Measurements from ENCODE around the gene FAM131C.

FAM131C gene

DNA sequence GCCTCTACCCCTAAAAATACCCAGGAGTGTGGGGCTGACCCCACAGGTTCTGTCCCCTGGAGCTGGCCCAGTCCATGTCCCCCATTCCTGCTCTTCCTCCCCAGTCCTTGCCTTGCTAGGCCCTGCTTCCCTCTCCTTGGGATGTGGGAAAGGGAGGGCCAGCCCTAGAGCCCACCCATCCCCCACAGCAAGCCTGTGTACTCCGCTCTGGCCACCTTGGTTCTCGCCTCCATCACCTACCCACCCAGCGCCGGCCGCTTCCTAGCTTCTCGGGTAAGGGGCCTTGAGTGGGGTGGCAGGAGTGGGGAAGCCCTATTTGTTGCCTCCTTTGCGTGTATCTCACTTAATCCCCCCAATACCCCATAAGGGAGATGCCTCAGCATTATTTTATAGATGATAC is 23.1 kb downstream of the FAM131C start:
- H2AFZ ChIP-seq (ENCODE audit: low read depth, low read length) = no peak overlapping the region
- no peaks in the 10 kb centered on the region for H3K36me3 ChIP-seq (replicated peaks; ENCODE audit: low read depth, low read length)
- no peak overlapping the region for H3K27ac ChIP-seq (ENCODE audit: low read length)
- no peaks in the 10 kb centered on the region for H3K4me1 ChIP-seq (ENCODE audit: low read length)
- H3K27me3 ChIP-seq (ENCODE audit: low read depth, low read length) = no peaks in the 10 kb centered on the region
- H3K9me3 ChIP-seq (ENCODE audit: insufficient read depth, low read length) = no peaks in the 10 kb centered on the region
- H3K4me3 ChIP-seq (ENCODE audit: low read length) = no peak overlapping the region
- TF ChIP-seq, protein P1, sequence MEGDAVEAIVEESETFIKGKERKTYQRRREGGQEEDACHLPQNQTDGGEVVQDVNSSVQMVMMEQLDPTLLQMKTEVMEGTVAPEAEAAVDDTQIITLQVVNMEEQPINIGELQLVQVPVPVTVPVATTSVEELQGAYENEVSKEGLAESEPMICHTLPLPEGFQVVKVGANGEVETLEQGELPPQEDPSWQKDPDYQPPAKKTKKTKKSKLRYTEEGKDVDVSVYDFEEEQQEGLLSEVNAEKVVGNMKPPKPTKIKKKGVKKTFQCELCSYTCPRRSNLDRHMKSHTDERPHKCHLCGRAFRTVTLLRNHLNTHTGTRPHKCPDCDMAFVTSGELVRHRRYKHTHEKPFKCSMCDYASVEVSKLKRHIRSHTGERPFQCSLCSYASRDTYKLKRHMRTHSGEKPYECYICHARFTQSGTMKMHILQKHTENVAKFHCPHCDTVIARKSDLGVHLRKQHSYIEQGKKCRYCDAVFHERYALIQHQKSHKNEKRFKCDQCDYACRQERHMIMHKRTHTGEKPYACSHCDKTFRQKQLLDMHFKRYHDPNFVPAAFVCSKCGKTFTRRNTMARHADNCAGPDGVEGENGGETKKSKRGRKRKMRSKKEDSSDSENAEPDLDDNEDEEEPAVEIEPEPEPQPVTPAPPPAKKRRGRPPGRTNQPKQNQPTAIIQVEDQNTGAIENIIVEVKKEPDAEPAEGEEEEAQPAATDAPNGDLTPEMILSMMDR (IDR thresholded peaks at IDR 0.05; ENCODE audit: low read depth, low read length) = no peak
- TF ChIP-seq EZH2phosphoT487 (IDR thresholded peaks at IDR 0.05; ENCODE audit: low read depth) = no peak
- no peaks in the 10 kb centered on the region for H3K79me2 ChIP-seq (ENCODE audit: low read length)
- no peak overlapping the region for H3K4me2 ChIP-seq (ENCODE audit: low read length)
- no peaks in the 10 kb centered on the region for H4K20me1 ChIP-seq (ENCODE audit: insufficient read depth, low read length)
- no peak overlapping the region for H3K9ac ChIP-seq (ENCODE audit: low read length)

DNA sequence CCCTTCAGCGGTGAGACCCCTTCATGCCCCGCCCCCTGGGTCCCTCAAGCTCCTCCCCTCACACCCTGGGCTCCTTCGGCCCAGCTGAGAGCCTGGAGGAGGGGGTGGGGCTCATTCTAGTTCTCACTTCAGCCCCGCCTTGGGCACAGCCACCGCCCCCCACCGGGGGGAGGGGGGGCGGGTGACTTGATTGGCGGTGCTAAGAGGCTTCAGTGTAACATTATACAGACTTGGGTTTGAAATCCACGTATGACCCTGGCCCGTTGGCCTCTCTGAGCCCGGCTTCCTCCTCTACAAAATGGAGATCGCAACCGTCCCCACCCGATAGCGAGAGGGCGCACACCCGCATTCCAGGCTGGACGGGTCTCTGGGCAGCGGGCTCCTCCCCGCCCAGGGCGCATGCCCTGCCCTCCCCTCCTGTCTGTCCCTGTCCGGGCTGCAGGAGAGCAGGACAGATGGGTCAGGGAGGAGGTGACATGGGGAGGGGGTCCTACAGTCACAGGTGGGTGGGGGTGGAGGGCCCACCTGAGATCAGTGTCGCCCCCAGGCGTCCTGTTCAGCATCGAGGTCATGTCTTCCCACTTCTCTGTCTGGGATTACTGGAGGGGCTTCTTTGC is 24.8 kb downstream of the FAM131C start:
- no peak overlapping the region for H3K27ac ChIP-seq (ENCODE audit: low read length)
- H3K4me3 ChIP-seq (ENCODE audit: low read length) = no peak overlapping the region
- H4K20me1 ChIP-seq (ENCODE audit: insufficient read depth, low read length) = no peaks in the 10 kb centered on the region
- H3K9ac ChIP-seq (ENCODE audit: low read length) = no peak overlapping the region
- H3K4me2 ChIP-seq (ENCODE audit: low read length) = no peak overlapping the region
- H3K36me3 ChIP-seq (replicated peaks; ENCODE audit: low read depth, low read length) = no peaks in the 10 kb centered on the region
- TF ChIP-seq, protein P1 (IDR thresholded peaks at IDR 0.05; ENCODE audit: low read depth, low read length) = no peak
- TF ChIP-seq EZH2phosphoT487 (IDR thresholded peaks at IDR 0.05; ENCODE audit: low read depth) = no peak
- H3K4me1 ChIP-seq (ENCODE audit: low read length) = no peaks in the 10 kb centered on the region
- H3K27me3 ChIP-seq (ENCODE audit: low read depth, low read length) = no peaks in the 10 kb centered on the region
- H3K79me2 ChIP-seq (ENCODE audit: low read length) = no peaks in the 10 kb centered on the region
- H2AFZ ChIP-seq (ENCODE audit: low read depth, low read length) = no peak overlapping the region
- H3K9me3 ChIP-seq (ENCODE audit: insufficient read depth, low read length) = no peaks in the 10 kb centered on the region

DNA sequence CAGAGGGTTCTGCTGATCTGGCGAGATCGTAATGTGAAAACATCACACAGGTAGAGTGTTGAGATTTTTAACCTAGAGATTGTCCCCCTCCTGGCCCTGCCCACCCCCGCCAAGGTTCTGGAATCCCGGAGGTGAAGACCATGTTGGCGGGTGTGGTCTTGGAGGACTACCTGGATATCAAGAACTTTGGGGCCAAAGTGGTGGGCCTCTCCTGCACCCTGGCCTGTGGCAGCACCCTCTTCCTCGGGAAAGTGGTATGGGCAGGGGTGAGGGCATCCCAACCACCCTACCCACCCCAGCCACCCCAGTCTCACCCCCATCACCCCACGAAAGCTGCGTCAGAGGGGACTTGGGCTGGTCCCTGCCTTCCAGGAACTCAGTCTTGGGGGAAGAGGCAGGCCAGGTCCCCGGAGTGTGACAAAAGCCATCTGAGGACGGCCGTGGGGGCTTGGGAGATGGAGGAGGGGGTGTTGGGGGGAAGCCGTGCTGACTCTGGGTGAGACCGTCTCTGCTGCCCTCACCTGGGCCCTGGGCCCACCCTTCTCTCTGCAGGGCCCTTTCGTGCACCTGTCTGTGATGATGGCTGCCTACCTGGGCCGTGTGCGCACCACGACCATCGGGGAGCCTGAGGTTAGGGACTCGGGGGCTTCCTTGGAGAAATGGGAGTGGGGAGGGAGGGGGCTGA is 25.5 kb downstream of the FAM131C start:
- H3K27me3 ChIP-seq (ENCODE audit: low read depth, low read length) = no peaks in the 10 kb centered on the region
- no peaks in the 10 kb centered on the region for H3K36me3 ChIP-seq (replicated peaks; ENCODE audit: low read depth, low read length)
- no peaks in the 10 kb centered on the region for H4K20me1 ChIP-seq (ENCODE audit: insufficient read depth, low read length)
- H3K27ac ChIP-seq (ENCODE audit: low read length) = no peak overlapping the region
- no peak overlapping the region for H3K4me3 ChIP-seq (ENCODE audit: low read length)
- H3K9ac ChIP-seq (ENCODE audit: low read length) = no peak overlapping the region
- no peaks in the 10 kb centered on the region for H3K79me2 ChIP-seq (ENCODE audit: low read length)
- TF ChIP-seq, protein P1 (IDR thresholded peaks at IDR 0.05; ENCODE audit: low read depth, low read length) = no peak
- TF ChIP-seq EZH2phosphoT487 (IDR thresholded peaks at IDR 0.05; ENCODE audit: low read depth) = no peak
- no peaks in the 10 kb centered on the region for H3K4me1 ChIP-seq (ENCODE audit: low read length)
- H2AFZ ChIP-seq (ENCODE audit: low read depth, low read length) = no peak overlapping the region
- H3K4me2 ChIP-seq (ENCODE audit: low read length) = no peak overlapping the region
- no peaks in the 10 kb centered on the region for H3K9me3 ChIP-seq (ENCODE audit: insufficient read depth, low read length)

DNA sequence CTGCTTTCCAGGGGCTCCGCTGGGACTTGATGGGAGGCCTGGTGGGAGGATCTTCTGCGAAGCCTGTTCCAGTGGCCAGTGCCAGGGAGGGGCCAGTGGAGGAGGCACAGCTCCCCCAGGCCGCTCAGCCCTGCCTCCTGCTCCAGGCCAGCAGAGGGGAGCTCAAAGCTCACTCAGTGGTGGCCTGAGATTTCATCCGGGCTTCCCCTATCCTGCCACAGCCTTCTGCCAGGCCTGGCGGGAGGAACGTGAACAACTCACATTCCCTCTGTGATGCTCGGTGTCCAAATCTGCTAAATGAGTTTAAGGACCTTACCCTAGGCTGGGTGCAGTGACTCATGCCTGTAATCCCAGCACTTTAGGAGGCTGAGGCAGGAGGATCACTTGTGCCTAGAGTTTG is 26.6 kb downstream of the FAM131C start:
- no peak overlapping the region for H3K4me2 ChIP-seq (ENCODE audit: low read length)
- H3K27ac ChIP-seq (ENCODE audit: low read length) = no peak overlapping the region
- no peaks in the 10 kb centered on the region; the same call in 1 of the 2 replicates for H3K27me3 ChIP-seq (ENCODE audit: low read depth, low read length)
- no peaks in the 10 kb centered on the region for H3K36me3 ChIP-seq (replicated peaks; ENCODE audit: low read depth, low read length)
- H3K79me2 ChIP-seq (ENCODE audit: low read length) = no peaks in the 10 kb centered on the region
- no peaks in the 10 kb centered on the region for H3K4me1 ChIP-seq (ENCODE audit: low read length)
- no peaks in the 10 kb centered on the region for H3K9me3 ChIP-seq (ENCODE audit: insufficient read depth, low read length)
- H4K20me1 ChIP-seq (ENCODE audit: insufficient read depth, low read length) = no peaks in the 10 kb centered on the region
- TF ChIP-seq, protein P1 (IDR thresholded peaks at IDR 0.05; ENCODE audit: low read depth, low read length) = no peak
- no peak for TF ChIP-seq EZH2phosphoT487 (IDR thresholded peaks at IDR 0.05; ENCODE audit: low read depth)
- no peak overlapping the region for H2AFZ ChIP-seq (ENCODE audit: low read depth, low read length)
- H3K9ac ChIP-seq (ENCODE audit: low read length) = no peak overlapping the region
- H3K4me3 ChIP-seq (ENCODE audit: low read length) = no peak overlapping the region

All from OCI-LY3 (cell line).